ENCODE data around the gene FOXP1.

FOXP1 gene

GRCh38 chr3:71461114-71461513 is 122.4 kb downstream of the FOXP1 start:
- POLR2A ChIA-PET, result no interaction called here
- TF ChIP-seq CTCF (IDR thresholded peaks at IDR 0.05; ENCODE audit: control extremely low read depth, extremely low read depth, low read depth, missing control alignments), result no peak
- no peak for DNase-seq (ENCODE audit: extremely low spot score)
- CTCF ChIA-PET, result interaction anchor here (1.4 kb wide), 1 partner anchor 51 kb away, joined by 3 read pairs; no protein-coding TSS in a partner anchor

GRCh38 chr3:71458895-71459294 is 124.6 kb downstream of the FOXP1 start:
- TF ChIP-seq CTCF (IDR thresholded peaks at IDR 0.05; ENCODE audit: control extremely low read depth, extremely low read depth, low read depth, missing control alignments), result no peak
- CTCF ChIA-PET, result no interaction called here
- DNase-seq (ENCODE audit: extremely low spot score), result no peak
- POLR2A ChIA-PET, result no interaction called here

GRCh38 chr3:71456826-71457225 is 126.7 kb downstream of the FOXP1 start:
- DNase-seq (ENCODE audit: extremely low spot score), result no peak
- POLR2A ChIA-PET, result no interaction called here
- CTCF ChIA-PET, result no interaction called here
- no peak for TF ChIP-seq CTCF (IDR thresholded peaks at IDR 0.05; ENCODE audit: control extremely low read depth, extremely low read depth, low read depth, missing control alignments)

GRCh38 chr3:71456156-71456555 is 127.4 kb downstream of the FOXP1 start:
- ChIA-PET POLR2A (no interaction called here), CTCF (no interaction called here)
- no peak for DNase-seq (ENCODE audit: extremely low spot score)
- TF ChIP-seq CTCF (IDR thresholded peaks at IDR 0.05; ENCODE audit: control extremely low read depth, extremely low read depth, low read depth, missing control alignments), result no peak

- DNase-seq (ENCODE audit: extremely low spot score), result no peak
- no peak for TF ChIP-seq CTCF (IDR thresholded peaks at IDR 0.05; ENCODE audit: control extremely low read depth, extremely low read depth, low read depth, missing control alignments)
- ChIA-PET POLR2A (no interaction called here), CTCF (interaction anchor here (0.7 to 0.9 kb wide), 2 partner anchors 13 to 904 kb away, joined by 3 read pairs; no protein-coding TSS in a partner anchor)
These were observed 128.8 kb downstream of the FOXP1 start for GRCh38 chr3:71454512-71455403.

- no peak for DNase-seq (ENCODE audit: extremely low spot score)
- CTCF ChIA-PET, result no interaction called here
- POLR2A ChIA-PET, result no interaction called here
- TF ChIP-seq CTCF (IDR thresholded peaks at IDR 0.05; ENCODE audit: control extremely low read depth, extremely low read depth, low read depth, missing control alignments), result no peak
These were observed 129.6 kb downstream of the FOXP1 start for GRCh38 chr3:71453822-71454511.

All from GM10248 (cell line).